DND-41 (cell line): ENCODE measurements around the gene CARD11.

Experiments
- ATAC-seq: fragments of 200-7000 bp; cut with Tn5 transposase; 3 replicates; pipeline ENCODE4 v1.9.1; 2021; ENCODE audit warnings: low read depth; ENCODE audit not compliant: insufficient read depth
- DNase-seq: peaks from one replicate; pipeline ENCODE4 v3.0.0-alpha.2; 2020
- H2AFZ ChIP-seq: 2 replicates; pipeline ENCODE4 v1.6.0; 2012; ENCODE audit warnings: low read depth, low read length
- H3K27ac ChIP-seq: 2 replicates; pipeline ENCODE4 v1.5.1; 2012; ENCODE audit warnings: low read length, inconsistent platforms
- H3K27me3 ChIP-seq: fragments of 200-600 bp; sonication (generic); 2 replicates; pipeline ENCODE4 v1.6.0; 2012; ENCODE audit warnings: low read length, mild to moderate bottlenecking, inconsistent platforms; ENCODE audit not compliant: insufficient read depth, poor library complexity
- H3K36me3 ChIP-seq: 2 replicates; pipeline ENCODE4 v1.5.1; 2012; ENCODE audit warnings: low read length, inconsistent platforms; ENCODE audit not compliant: insufficient read depth
- H3K4me1 ChIP-seq: 2 replicates; pipeline ENCODE4 v1.5.1; 2012; ENCODE audit warnings: mild to moderate bottlenecking, low read length; ENCODE audit not compliant: insufficient read depth
- H3K4me2 ChIP-seq: 2 replicates; pipeline ENCODE4 v1.6.0; 2012; ENCODE audit warnings: mild to moderate bottlenecking, moderate library complexity, low read length, inconsistent platforms; ENCODE audit not compliant: insufficient read depth
- H3K4me3 ChIP-seq, 2 experiments: fragments of 200-600 bp in 1 of 2; shearing (Covaris generic) in 1 of 2; 2 replicates each; pipeline ENCODE4 v1.5.1; 2012 to 2016; ENCODE audit warnings: inconsistent platforms in 2 of 2, low read length in 2 of 2, mild to moderate bottlenecking in 2 of 2, low read depth in 1 of 2, moderate library complexity in 1 of 2
- H3K79me2 ChIP-seq: 2 replicates; pipeline ENCODE4 v1.6.0; 2012; ENCODE audit warnings: low read length, inconsistent platforms; ENCODE audit not compliant: insufficient read depth
- H3K9ac ChIP-seq: 2 replicates; pipeline ENCODE4 v1.6.0; 2012; ENCODE audit warnings: low read depth, mild to moderate bottlenecking, inconsistent platforms, low read length, moderate library complexity
- H3K9me3 ChIP-seq: 2 replicates; pipeline ENCODE4 v1.5.1; 2012; ENCODE audit warnings: low read length, moderate library complexity, mild to moderate bottlenecking, inconsistent platforms; ENCODE audit not compliant: insufficient read depth, severe bottlenecking
- H4K20me1 ChIP-seq: 2 replicates; pipeline ENCODE4 v1.6.0; 2012; ENCODE audit warnings: low read length; ENCODE audit not compliant: insufficient read depth
- EZH2 ChIP-seq: IDR thresholded peaks from 3 replicates; pipeline ENCODE4 v1.6.1; 2012; ENCODE audit warnings: borderline replicate concordance, low read depth, mild to moderate bottlenecking, moderate library complexity, low read length, inconsistent platforms; ENCODE audit not compliant: severe bottlenecking
- TF ChIP-seq, protein P1 (sequence below): IDR thresholded peaks from 2 replicates; pipeline ENCODE4 v1.5.1; 2012; ENCODE audit warnings: borderline replicate concordance, low read length, moderate library complexity, mild to moderate bottlenecking; ENCODE audit not compliant: poor library complexity, severe bottlenecking; ENCODE audit errors: extremely low read depth

Gene CARD11

GRCh38 chr7:3073763-3074458, 30.2 kb upstream of the CARD11 start:
- H3K27me3 ChIP-seq = no peaks in the 10 kb centered on the region
- H3K79me2 ChIP-seq = no peaks in the 10 kb centered on the region
- H3K9me3 ChIP-seq = no peaks in the 10 kb centered on the region
- no peaks in the 10 kb centered on the region for H3K4me1 ChIP-seq
- no peak overlapping the region for H2AFZ ChIP-seq
- no peak overlapping the region for H3K9ac ChIP-seq
- no peaks in the 10 kb centered on the region for H4K20me1 ChIP-seq
- DNase-seq (no peak), ATAC-seq (no peak)
- H3K36me3 ChIP-seq = no peaks in the 10 kb centered on the region
- H3K27ac ChIP-seq = no peak overlapping the region
- TF ChIP-seq, protein P1, sequence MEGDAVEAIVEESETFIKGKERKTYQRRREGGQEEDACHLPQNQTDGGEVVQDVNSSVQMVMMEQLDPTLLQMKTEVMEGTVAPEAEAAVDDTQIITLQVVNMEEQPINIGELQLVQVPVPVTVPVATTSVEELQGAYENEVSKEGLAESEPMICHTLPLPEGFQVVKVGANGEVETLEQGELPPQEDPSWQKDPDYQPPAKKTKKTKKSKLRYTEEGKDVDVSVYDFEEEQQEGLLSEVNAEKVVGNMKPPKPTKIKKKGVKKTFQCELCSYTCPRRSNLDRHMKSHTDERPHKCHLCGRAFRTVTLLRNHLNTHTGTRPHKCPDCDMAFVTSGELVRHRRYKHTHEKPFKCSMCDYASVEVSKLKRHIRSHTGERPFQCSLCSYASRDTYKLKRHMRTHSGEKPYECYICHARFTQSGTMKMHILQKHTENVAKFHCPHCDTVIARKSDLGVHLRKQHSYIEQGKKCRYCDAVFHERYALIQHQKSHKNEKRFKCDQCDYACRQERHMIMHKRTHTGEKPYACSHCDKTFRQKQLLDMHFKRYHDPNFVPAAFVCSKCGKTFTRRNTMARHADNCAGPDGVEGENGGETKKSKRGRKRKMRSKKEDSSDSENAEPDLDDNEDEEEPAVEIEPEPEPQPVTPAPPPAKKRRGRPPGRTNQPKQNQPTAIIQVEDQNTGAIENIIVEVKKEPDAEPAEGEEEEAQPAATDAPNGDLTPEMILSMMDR = no peak
- TF ChIP-seq EZH2 = no peak
- no peak overlapping the region for H3K4me3 ChIP-seq
- no peak overlapping the region for H3K4me2 ChIP-seq

DNA sequence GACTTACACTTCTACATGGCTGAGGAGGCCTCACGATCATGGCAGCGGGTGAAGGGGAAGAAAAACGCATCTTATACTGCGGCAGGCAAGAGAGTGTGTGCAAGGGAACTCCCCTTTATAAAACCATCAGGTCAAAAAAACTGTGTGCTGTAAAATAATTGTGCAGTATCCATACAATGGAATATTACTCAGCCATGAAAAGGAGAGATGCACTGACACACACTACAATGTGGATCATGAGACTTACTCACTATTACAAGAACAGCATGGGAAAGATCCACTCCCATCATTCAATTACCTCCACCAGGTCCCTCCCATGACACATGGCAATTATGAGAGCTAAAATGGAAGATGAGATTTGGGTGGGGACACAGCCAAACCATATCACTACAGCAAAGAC, 27.2 kb upstream of the CARD11 start:
- Histone ChIP-seq H3K9me3 (no peaks in the 10 kb centered on the region), H3K9ac (no peak overlapping the region), H3K27ac (no peak overlapping the region), H4K20me1 (no peaks in the 10 kb centered on the region), H3K79me2 (no peaks in the 10 kb centered on the region), H2AFZ (no peak overlapping the region), H3K4me2 (no peak overlapping the region), H3K4me3 (no peak overlapping the region), H3K4me1 (no peaks in the 10 kb centered on the region), H3K27me3 (no peaks in the 10 kb centered on the region), H3K36me3 (no peaks in the 10 kb centered on the region)
- ATAC-seq (no peak), DNase-seq (no peak)
- TF ChIP-seq, protein P1 = no peak
- no peak for TF ChIP-seq EZH2

- no peaks in the 10 kb centered on the region for H3K9me3 ChIP-seq
- DNase-seq (no peak), ATAC-seq (no peak)
- H3K4me3 ChIP-seq = no peak overlapping the region
- H3K27me3 ChIP-seq = no peaks in the 10 kb centered on the region
- H3K27ac ChIP-seq = no peak overlapping the region
- no peaks in the 10 kb centered on the region for H3K36me3 ChIP-seq
- no peak overlapping the region for H3K4me2 ChIP-seq
- H3K4me1 ChIP-seq = no peaks in the 10 kb centered on the region
- H3K9ac ChIP-seq = no peak overlapping the region
- TF ChIP-seq EZH2 = no peak
- TF ChIP-seq, protein P1 = no peak
- H2AFZ ChIP-seq = no peak overlapping the region
- no peaks in the 10 kb centered on the region for H4K20me1 ChIP-seq
- H3K79me2 ChIP-seq = no peaks in the 10 kb centered on the region
These were observed 26.2 kb upstream of the CARD11 start for GRCh38 chr7:3069771-3070449.
